ENCODE measurements around the gene GALNT1.

Gene GALNT1

GRCh38 chr18:35717182-35717581 is 135.6 kb downstream of the GALNT1 start:
- H3K4me3 ChIP-seq (ENCODE audit: insufficient read depth, low read depth, low read length, poor library complexity, severe bottlenecking) = no peak overlapping the region
- no peaks in the 10 kb centered on the region for H3K27me3 ChIP-seq (replicated peaks; ENCODE audit: control insufficient read depth, insufficient read depth, low read length, poor library complexity, severe bottlenecking)
- H3K36me3 ChIP-seq (ENCODE audit: control insufficient read depth, insufficient read depth, low read length) = no peaks in the 10 kb centered on the region
- no peaks in the 10 kb centered on the region for H3K9me3 ChIP-seq (ENCODE audit: control insufficient read depth, low read length)
- H3K4me1 ChIP-seq (ENCODE audit: control insufficient read depth, insufficient read depth, low read length, poor library complexity, severe bottlenecking) = no peaks in the 10 kb centered on the region
- no peak overlapping the region for H3K27ac ChIP-seq (ENCODE audit: insufficient read depth, low read length, poor library complexity, severe bottlenecking)
- no peak for DNase-seq

- Histone ChIP-seq H3K9me3 (ENCODE audit: control insufficient read depth, low read length) (no peaks in the 10 kb centered on the region), H3K4me1 (ENCODE audit: control insufficient read depth, insufficient read depth, low read length, poor library complexity, severe bottlenecking) (no peaks in the 10 kb centered on the region), H3K27ac (ENCODE audit: insufficient read depth, low read length, poor library complexity, severe bottlenecking) (no peak overlapping the region), H3K4me3 (ENCODE audit: insufficient read depth, low read depth, low read length, poor library complexity, severe bottlenecking) (no peak overlapping the region), H3K27me3 (replicated peaks; ENCODE audit: control insufficient read depth, insufficient read depth, low read length, poor library complexity, severe bottlenecking) (no peaks in the 10 kb centered on the region), H3K36me3 (ENCODE audit: control insufficient read depth, insufficient read depth, low read length) (no peaks in the 10 kb centered on the region)
- DNase-seq = no peak
Observed at GRCh38 chr18:35721431-35722081, 140.0 kb downstream of the GALNT1 start.

GRCh38 chr18:35728676-35729075 is 147.1 kb downstream of the GALNT1 start:
- H3K9me3 ChIP-seq (ENCODE audit: control insufficient read depth, low read length) = no peaks in the 10 kb centered on the region
- no peaks in the 10 kb centered on the region for H3K36me3 ChIP-seq (ENCODE audit: control insufficient read depth, insufficient read depth, low read length)
- H3K4me3 ChIP-seq (ENCODE audit: insufficient read depth, low read depth, low read length, poor library complexity, severe bottlenecking) = no peak overlapping the region
- H3K27ac ChIP-seq (ENCODE audit: insufficient read depth, low read length, poor library complexity, severe bottlenecking) = no peak overlapping the region
- H3K4me1 ChIP-seq (ENCODE audit: control insufficient read depth, insufficient read depth, low read length, poor library complexity, severe bottlenecking) = no peaks in the 10 kb centered on the region
- no peak for DNase-seq
- H3K27me3 ChIP-seq (replicated peaks; ENCODE audit: control insufficient read depth, insufficient read depth, low read length, poor library complexity, severe bottlenecking) = no peaks in the 10 kb centered on the region

GRCh38 chr18:35729991-35730668 is 148.6 kb downstream of the GALNT1 start:
- Histone ChIP-seq H3K36me3 (ENCODE audit: control insufficient read depth, insufficient read depth, low read length) (no peaks in the 10 kb centered on the region), H3K27ac (ENCODE audit: insufficient read depth, low read length, poor library complexity, severe bottlenecking) (no peak overlapping the region), H3K9me3 (ENCODE audit: control insufficient read depth, low read length) (no peaks in the 10 kb centered on the region), H3K4me1 (ENCODE audit: control insufficient read depth, insufficient read depth, low read length, poor library complexity, severe bottlenecking) (no peaks in the 10 kb centered on the region), H3K4me3 (ENCODE audit: insufficient read depth, low read depth, low read length, poor library complexity, severe bottlenecking) (no peak overlapping the region), H3K27me3 (replicated peaks; ENCODE audit: control insufficient read depth, insufficient read depth, low read length, poor library complexity, severe bottlenecking) (no peaks in the 10 kb centered on the region)
- DNase-seq = no peak

DNA sequence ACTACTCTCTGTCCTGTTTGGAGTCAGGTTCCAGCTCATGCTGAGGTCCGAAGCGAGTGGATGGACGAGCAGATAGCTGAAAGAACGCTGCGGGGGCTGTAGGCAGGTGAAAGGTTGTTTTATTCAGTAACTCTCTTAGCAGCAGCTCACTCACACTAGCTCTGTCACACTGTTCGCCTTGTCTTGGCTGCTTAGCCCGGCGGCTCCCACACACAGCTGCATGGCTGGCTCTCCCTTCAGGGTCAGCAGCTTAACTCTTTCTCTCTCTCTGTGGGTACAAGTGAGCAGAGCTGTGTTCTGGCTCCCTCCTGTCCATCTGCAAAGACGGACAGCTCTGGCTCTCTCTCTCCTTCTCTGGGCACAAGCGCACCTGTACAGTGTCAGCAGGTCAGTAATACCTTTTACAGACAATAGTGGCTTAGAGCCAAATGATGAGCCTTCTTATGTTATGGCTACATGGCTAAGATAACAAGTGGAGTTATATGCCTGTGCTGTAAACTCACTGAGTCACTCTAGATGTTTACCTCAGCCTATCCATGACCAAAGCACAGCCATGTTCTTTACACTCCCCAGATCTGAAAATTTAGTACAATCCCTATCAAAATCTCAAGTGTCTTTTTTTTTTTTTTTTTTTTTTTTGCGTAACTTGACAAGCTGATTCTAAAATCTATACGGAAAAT is 149.3 kb downstream of the GALNT1 start:
- Histone ChIP-seq H3K27ac (ENCODE audit: insufficient read depth, low read length, poor library complexity, severe bottlenecking) (no peak overlapping the region), H3K27me3 (replicated peaks; ENCODE audit: control insufficient read depth, insufficient read depth, low read length, poor library complexity, severe bottlenecking) (no peaks in the 10 kb centered on the region), H3K36me3 (ENCODE audit: control insufficient read depth, insufficient read depth, low read length) (no peaks in the 10 kb centered on the region), H3K4me1 (ENCODE audit: control insufficient read depth, insufficient read depth, low read length, poor library complexity, severe bottlenecking) (no peaks in the 10 kb centered on the region), H3K9me3 (ENCODE audit: control insufficient read depth, low read length) (no peaks in the 10 kb centered on the region), H3K4me3 (ENCODE audit: insufficient read depth, low read depth, low read length, poor library complexity, severe bottlenecking) (no peak overlapping the region)
- no peak for DNase-seq

DNA sequence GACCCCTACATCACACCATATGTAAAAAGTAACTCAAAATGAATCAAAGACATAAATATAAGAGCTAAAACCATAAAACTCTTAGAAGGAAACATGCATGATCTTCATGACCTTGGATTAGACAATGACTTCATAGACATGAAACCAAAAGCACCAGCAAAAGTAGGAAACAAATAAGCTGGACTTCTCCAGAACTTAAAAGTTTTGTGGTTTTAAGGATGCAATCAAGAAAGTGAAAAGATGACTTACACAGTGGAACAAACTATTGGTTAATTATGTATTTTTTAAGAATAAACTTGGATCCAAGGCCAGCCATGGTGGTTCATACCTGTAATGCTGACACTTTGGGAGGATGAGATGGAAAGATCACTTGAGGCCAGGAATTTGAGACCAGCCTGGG is 150.2 kb downstream of the GALNT1 start:
- Histone ChIP-seq H3K9me3 (ENCODE audit: control insufficient read depth, low read length) (no peaks in the 10 kb centered on the region), H3K4me3 (ENCODE audit: insufficient read depth, low read depth, low read length, poor library complexity, severe bottlenecking) (no peak overlapping the region), H3K36me3 (ENCODE audit: control insufficient read depth, insufficient read depth, low read length) (no peaks in the 10 kb centered on the region), H3K27me3 (replicated peaks; ENCODE audit: control insufficient read depth, insufficient read depth, low read length, poor library complexity, severe bottlenecking) (no peaks in the 10 kb centered on the region), H3K27ac (ENCODE audit: insufficient read depth, low read length, poor library complexity, severe bottlenecking) (no peak overlapping the region), H3K4me1 (ENCODE audit: control insufficient read depth, insufficient read depth, low read length, poor library complexity, severe bottlenecking) (no peaks in the 10 kb centered on the region)
- DNase-seq = no peak

DNA sequence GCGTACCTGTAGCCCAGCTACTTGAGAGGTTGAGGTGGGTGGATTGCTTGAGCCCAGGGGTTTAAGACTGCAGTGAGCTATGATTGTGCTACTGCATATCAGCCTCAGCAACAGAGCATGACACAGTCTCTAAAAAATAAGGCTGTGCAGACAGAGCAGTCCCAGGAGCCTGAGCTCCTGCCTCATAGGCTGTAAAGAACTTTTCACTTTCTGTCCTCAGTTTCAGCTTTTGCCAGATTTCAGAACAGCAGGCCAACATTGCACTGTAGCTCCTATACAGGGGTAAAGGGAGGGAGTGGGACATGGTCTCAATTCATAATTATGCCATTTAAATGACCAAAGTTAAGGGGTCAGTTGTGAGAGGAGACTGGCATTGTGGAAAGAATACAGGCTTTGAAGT is 150.6 kb downstream of the GALNT1 start:
- H3K27me3 ChIP-seq (replicated peaks; ENCODE audit: control insufficient read depth, insufficient read depth, low read length, poor library complexity, severe bottlenecking) = no peaks in the 10 kb centered on the region
- DNase-seq = no peak
- no peak overlapping the region for H3K4me3 ChIP-seq (ENCODE audit: insufficient read depth, low read depth, low read length, poor library complexity, severe bottlenecking)
- H3K4me1 ChIP-seq (ENCODE audit: control insufficient read depth, insufficient read depth, low read length, poor library complexity, severe bottlenecking) = no peaks in the 10 kb centered on the region
- H3K27ac ChIP-seq (ENCODE audit: insufficient read depth, low read length, poor library complexity, severe bottlenecking) = no peak overlapping the region
- H3K9me3 ChIP-seq (ENCODE audit: control insufficient read depth, low read length) = no peaks in the 10 kb centered on the region
- no peaks in the 10 kb centered on the region for H3K36me3 ChIP-seq (ENCODE audit: control insufficient read depth, insufficient read depth, low read length)

GRCh38 chr18:35732636-35733035 is 151.1 kb downstream of the GALNT1 start:
- H3K27ac ChIP-seq (ENCODE audit: insufficient read depth, low read length, poor library complexity, severe bottlenecking) = no peak overlapping the region
- DNase-seq = no peak

DNA sequence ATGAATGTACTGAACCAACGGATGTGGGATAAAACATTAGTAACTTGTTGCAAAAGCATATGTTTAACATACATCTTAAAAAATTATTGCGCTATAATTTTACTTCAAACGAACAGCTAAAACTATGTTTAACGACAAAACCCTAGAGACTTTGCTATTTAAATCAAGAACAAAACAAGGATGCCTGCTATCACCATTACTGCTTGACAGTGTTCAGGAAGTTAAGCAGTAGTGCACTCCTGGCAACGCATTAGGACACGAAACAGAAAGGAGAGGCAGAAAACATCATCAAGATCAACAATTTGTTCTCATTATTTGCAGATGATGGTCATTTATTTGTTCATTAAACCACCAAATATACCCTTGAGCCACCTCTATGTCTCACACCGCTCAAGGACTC is 151.9 kb downstream of the GALNT1 start:
- DNase-seq = no peak
- no peaks in the 10 kb centered on the region for H3K9me3 ChIP-seq (ENCODE audit: control insufficient read depth, low read length)
- no peaks in the 10 kb centered on the region for H3K36me3 ChIP-seq (ENCODE audit: control insufficient read depth, insufficient read depth, low read length)
- no peaks in the 10 kb centered on the region for H3K4me1 ChIP-seq (ENCODE audit: control insufficient read depth, insufficient read depth, low read length, poor library complexity, severe bottlenecking)
- H3K27me3 ChIP-seq (replicated peaks; ENCODE audit: control insufficient read depth, insufficient read depth, low read length, poor library complexity, severe bottlenecking) = no peaks in the 10 kb centered on the region
- no peak overlapping the region for H3K4me3 ChIP-seq (ENCODE audit: insufficient read depth, low read depth, low read length, poor library complexity, severe bottlenecking)
- no peak overlapping the region for H3K27ac ChIP-seq (ENCODE audit: insufficient read depth, low read length, poor library complexity, severe bottlenecking)

More at GRCh38 chr18:35732636-35733035, 151.1 kb downstream of the GALNT1 start:
- no peaks in the 10 kb centered on the region for H3K9me3 ChIP-seq (ENCODE audit: control insufficient read depth, low read length)
- no peaks in the 10 kb centered on the region for H3K4me1 ChIP-seq (ENCODE audit: control insufficient read depth, insufficient read depth, low read length, poor library complexity, severe bottlenecking)
- no peak overlapping the region for H3K4me3 ChIP-seq (ENCODE audit: insufficient read depth, low read depth, low read length, poor library complexity, severe bottlenecking)
- no peaks in the 10 kb centered on the region for H3K36me3 ChIP-seq (ENCODE audit: control insufficient read depth, insufficient read depth, low read length)
- H3K27me3 ChIP-seq (replicated peaks; ENCODE audit: control insufficient read depth, insufficient read depth, low read length, poor library complexity, severe bottlenecking) = no peaks in the 10 kb centered on the region

- no peak for DNase-seq
- no peak overlapping the region for H3K27ac ChIP-seq (ENCODE audit: insufficient read depth, low read length, poor library complexity, severe bottlenecking)
- H3K27me3 ChIP-seq (replicated peaks; ENCODE audit: control insufficient read depth, insufficient read depth, low read length, poor library complexity, severe bottlenecking) = no peaks in the 10 kb centered on the region
- H3K4me3 ChIP-seq (ENCODE audit: insufficient read depth, low read depth, low read length, poor library complexity, severe bottlenecking) = no peak overlapping the region
- H3K36me3 ChIP-seq (ENCODE audit: control insufficient read depth, insufficient read depth, low read length) = no peaks in the 10 kb centered on the region
- no peaks in the 10 kb centered on the region for H3K4me1 ChIP-seq (ENCODE audit: control insufficient read depth, insufficient read depth, low read length, poor library complexity, severe bottlenecking)
- no peaks in the 10 kb centered on the region for H3K9me3 ChIP-seq (ENCODE audit: control insufficient read depth, low read length)
Observed at GRCh38 chr18:35736696-35737095, 155.2 kb downstream of the GALNT1 start.
